ENCODE measurements around the gene SETD5.

Gene SETD5

GRCh38 chr3:9452417-9452816, 55.0 kb downstream of the SETD5 start:
- no peak overlapping the region for H3K4me3 ChIP-seq (ENCODE audit: low read depth, low read length)
- TF ChIP-seq, protein P1, sequence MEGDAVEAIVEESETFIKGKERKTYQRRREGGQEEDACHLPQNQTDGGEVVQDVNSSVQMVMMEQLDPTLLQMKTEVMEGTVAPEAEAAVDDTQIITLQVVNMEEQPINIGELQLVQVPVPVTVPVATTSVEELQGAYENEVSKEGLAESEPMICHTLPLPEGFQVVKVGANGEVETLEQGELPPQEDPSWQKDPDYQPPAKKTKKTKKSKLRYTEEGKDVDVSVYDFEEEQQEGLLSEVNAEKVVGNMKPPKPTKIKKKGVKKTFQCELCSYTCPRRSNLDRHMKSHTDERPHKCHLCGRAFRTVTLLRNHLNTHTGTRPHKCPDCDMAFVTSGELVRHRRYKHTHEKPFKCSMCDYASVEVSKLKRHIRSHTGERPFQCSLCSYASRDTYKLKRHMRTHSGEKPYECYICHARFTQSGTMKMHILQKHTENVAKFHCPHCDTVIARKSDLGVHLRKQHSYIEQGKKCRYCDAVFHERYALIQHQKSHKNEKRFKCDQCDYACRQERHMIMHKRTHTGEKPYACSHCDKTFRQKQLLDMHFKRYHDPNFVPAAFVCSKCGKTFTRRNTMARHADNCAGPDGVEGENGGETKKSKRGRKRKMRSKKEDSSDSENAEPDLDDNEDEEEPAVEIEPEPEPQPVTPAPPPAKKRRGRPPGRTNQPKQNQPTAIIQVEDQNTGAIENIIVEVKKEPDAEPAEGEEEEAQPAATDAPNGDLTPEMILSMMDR (IDR thresholded peaks at IDR 0.05; ENCODE audit: insufficient read depth, low read depth, low read length, missing control alignments) = no peak
- DNase-seq (ENCODE audit: low read depth) = peak; percentile 7

DNA sequence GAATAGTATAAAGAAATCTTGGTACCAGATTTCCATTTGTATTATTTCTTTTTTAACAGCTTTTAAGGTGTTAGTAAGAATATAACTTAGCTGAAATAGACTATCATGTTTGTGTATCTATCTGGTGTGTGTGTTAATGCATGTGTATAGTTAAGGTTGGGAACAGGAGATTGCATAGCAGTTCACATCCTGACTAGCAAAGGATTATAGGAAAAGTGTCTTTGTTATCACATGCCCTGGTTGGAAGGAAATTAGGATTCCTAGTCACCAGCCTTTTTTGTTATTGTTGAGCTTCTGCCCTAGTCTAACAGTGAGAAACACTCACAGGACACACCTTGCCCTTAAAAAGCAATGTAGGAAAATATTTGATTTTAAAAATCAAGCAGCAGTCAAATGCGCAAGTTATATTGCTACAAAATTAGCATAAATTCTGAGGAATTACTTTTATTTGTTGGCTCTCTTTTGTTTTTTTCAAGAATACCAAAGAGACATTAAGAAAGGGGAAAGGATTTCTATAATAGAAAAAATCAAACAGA, 58.2 kb downstream of the SETD5 start:
- DNase-seq (ENCODE audit: low read depth) = no peak
- no peak overlapping the region for H3K4me3 ChIP-seq (ENCODE audit: low read depth, low read length)
- TF ChIP-seq, protein P1 (IDR thresholded peaks at IDR 0.05; ENCODE audit: insufficient read depth, low read depth, low read length, missing control alignments) = no peak

GRCh38 chr3:9467451-9467850, 70.0 kb downstream of the SETD5 start:
- TF ChIP-seq, protein P1 (IDR thresholded peaks at IDR 0.05; ENCODE audit: insufficient read depth, low read depth, low read length, missing control alignments) = no peak
- DNase-seq (ENCODE audit: low read depth) = no peak
- no peak overlapping the region for H3K4me3 ChIP-seq (ENCODE audit: low read depth, low read length)

DNA sequence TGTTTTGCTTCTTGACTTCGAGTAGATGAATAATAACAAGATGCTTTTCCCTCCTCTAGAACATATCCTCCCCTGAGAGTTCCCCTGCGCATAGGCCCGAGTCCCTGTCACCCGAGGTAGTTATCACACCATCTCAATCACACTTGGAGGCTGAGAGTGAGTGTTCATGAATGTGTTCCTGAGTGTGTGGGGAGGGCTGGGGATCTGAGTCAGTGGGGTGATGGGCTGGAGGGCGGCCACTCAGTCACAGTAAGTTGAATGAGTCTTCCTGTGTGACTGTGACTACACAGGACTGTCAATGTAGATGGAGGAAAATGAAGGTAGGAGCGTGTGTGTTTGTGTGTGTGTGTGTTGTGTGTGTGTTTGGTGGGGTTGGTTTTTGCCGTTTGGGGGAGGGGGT, 71.0 kb downstream of the SETD5 start:
- DNase-seq (ENCODE audit: low read depth) = no peak
- H3K4me3 ChIP-seq (ENCODE audit: low read depth, low read length) = no peak overlapping the region
- TF ChIP-seq, protein P1 (IDR thresholded peaks at IDR 0.05; ENCODE audit: insufficient read depth, low read depth, low read length, missing control alignments) = no peak

DNA sequence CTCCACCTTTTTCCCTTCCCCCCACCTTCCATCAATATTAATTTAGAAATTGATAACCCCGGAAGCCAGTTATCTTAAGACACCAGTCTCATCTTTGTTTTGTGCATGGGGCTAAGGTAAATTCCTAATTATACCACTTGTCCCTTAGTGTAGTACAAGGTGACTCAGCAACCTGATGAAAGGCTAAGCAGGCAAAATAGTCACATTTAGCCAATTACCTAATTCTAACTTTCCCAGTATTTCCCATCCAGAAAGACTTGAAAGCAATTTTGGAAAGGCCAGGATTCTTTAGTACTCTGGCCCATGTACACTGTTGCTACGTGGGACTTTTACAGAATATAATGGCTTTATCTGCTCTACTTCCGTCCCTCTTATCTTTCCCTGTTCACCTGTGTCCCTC, 72.6 kb downstream of the SETD5 start:
- H3K4me3 ChIP-seq (ENCODE audit: low read depth, low read length) = no peak overlapping the region
- no peak for DNase-seq (ENCODE audit: low read depth)
- TF ChIP-seq, protein P1 (IDR thresholded peaks at IDR 0.05; ENCODE audit: insufficient read depth, low read depth, low read length, missing control alignments) = no peak

- DNase-seq (ENCODE audit: low read depth) = no peak
- TF ChIP-seq, protein P1 (IDR thresholded peaks at IDR 0.05; ENCODE audit: insufficient read depth, low read depth, low read length, missing control alignments) = no peak
- H3K4me3 ChIP-seq (ENCODE audit: low read depth, low read length) = no peak overlapping the region
These were observed 76.2 kb downstream of the SETD5 start for GRCh38 chr3:9473496-9474065.

- DNase-seq (ENCODE audit: low read depth) = no peak
- TF ChIP-seq, protein P1 (IDR thresholded peaks at IDR 0.05; ENCODE audit: insufficient read depth, low read depth, low read length, missing control alignments) = no peak
- no peak overlapping the region for H3K4me3 ChIP-seq (ENCODE audit: low read depth, low read length)
These were observed 77.1 kb downstream of the SETD5 start for GRCh38 chr3:9474482-9474881.
